Urinary bladder (tissue), 4 donors: ENCODE data around the gene TMEM80. TPM values are rescaled to one million over a fixed set of nuclear protein-coding genes. Genes with fewer than 3 reads are reported as not detected.
"Not testable (repeated sequence)": the region's sequence is repeated elsewhere in the genome, so short reads cannot be mapped to it uniquely, and the experiment has no call there.

Experiments
- DNase-seq: peaks from one replicate; pipeline ENCODE4 v3.0.0-alpha.2; 2015; ENCODE audit errors: extremely low spot score
- H3K27ac ChIP-seq: one replicate; pipeline ENCODE4 v1.5.1; 2013; ENCODE audit warnings: low read depth, mild to moderate bottlenecking, moderate library complexity
- H3K36me3 ChIP-seq: one replicate; pipeline ENCODE4 v1.6.1; 2013; ENCODE audit warnings: mild to moderate bottlenecking, moderate library complexity; ENCODE audit not compliant: insufficient read depth
- H3K4me1 ChIP-seq: one replicate; pipeline ENCODE4 v1.6.1; 2013; ENCODE audit warnings: mild to moderate bottlenecking, moderate library complexity; ENCODE audit not compliant: insufficient read depth
- H3K4me3 ChIP-seq: one replicate; pipeline ENCODE4 v1.5.1; 2013; ENCODE audit warnings: low read depth, low read length
- WGBS: extraction: QIAGEN DNeasy Blood & Tissue Kit; methylation state at CpG from one replicate; pipeline ENCODE4 v1.1.7; 2013; 5-methylcytosine and 5-hydroxymethylcytosine counted together
- polyA plus RNA-seq: library from polyadenylated mRNA; stranded (reverse); fragments of 200-250 nt; gene quantifications from one replicate; pipeline ENCODE4 v1.2.3, GENCODE V29; 2013
- total RNA-seq: library from RNA; depleted of rRNA; stranded (reverse); fragments of >200 nt; gene quantifications from one replicate; pipeline ENCODE4 v1.2.3, GENCODE V29; 2014
- donor health status: healthy with polysubstance abuse.
- donor health status: healthy.

The TMEM80 gene
- total and polyA plus RNA-seq, 2 donors: 10.8 to 36.8 TPM

GRCh38 chr11:724049-724777, 28.6 kb downstream of the TMEM80 start:
- no peak overlapping the region for H3K4me3 ChIP-seq
- no peaks in the 10 kb centered on the region for H3K4me1 ChIP-seq
- H3K36me3 ChIP-seq: no peaks in the 10 kb centered on the region
- WGBS: 71% methylated on average over 19 of the region's 19 CpGs
- no peak overlapping the region for H3K27ac ChIP-seq
- DNase-seq: no peak

DNA sequence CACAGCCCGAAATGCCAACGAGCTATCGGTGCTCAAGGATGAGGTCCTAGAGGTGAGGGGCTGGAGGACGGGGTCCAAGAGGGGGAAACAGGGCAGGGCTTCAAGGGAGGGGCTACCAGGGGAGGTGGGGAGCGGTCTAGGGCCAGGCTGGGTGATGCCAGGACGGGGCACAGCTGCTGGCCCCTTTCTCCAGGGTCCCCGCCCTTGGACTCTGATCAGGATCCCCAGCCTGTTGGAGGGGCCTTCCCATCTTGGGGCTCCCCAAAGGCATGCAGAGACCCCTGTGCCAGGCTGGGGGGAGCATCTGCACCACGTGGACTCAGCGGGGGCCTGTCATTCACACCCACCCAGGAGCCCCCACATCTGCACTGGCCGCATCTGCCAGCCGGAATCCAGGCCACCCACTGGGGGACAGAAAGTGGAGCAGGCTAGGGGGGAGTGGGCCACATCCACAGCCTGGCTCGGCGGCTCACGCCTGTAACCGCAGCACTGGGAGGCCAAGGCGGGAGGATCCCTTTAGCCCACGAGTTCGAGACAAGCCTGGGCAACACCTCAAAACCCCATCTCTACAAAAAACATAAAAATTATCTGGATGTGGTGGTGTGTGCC, 29.3 kb downstream of the TMEM80 start:
- DNase-seq: no peak
- WGBS: 68% methylated on average over 18 of the region's 18 CpGs
- no peaks in the 10 kb centered on the region for H3K4me1 ChIP-seq

DNA sequence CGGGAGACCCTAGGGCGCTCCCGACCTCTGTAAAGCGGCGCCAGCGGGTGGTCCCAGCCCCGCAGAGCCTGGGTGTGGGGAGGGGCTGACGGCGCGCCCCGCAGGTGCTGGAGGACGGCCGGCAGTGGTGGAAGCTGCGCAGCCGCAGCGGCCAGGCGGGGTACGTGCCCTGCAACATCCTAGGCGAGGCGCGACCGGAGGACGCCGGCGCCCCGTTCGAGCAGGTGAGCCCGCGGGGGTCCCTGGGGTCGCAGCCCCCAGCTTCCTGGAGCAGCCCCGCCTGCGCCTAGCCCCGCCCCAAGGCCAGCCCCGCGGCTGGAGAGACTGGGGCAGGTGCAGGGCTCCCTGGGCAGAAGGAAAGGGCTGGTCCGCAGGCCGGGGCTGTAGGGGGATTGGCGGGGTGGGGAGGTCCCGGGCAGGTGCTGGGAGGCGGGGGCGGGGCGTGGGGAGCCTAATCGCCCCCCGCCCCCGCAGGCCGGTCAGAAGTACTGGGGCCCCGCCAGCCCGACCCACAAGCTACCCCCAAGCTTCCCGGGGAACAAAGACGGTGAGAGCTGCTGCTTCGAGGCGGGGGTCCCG, 30.1 kb downstream of the TMEM80 start:
- H3K4me1 ChIP-seq: no peaks in the 10 kb centered on the region
- 4% methylated on average over 53 of the region's 53 CpGs for WGBS
- H3K4me3 ChIP-seq: peak overlapping the region; percentile 14
- no peak for DNase-seq
- no peak overlapping the region for H3K27ac ChIP-seq
- no peaks in the 10 kb centered on the region for H3K36me3 ChIP-seq

More for the DNA sequence above, 29.3 kb downstream of the TMEM80 start:
- H3K4me3 ChIP-seq: no peak overlapping the region
- no peak overlapping the region for H3K27ac ChIP-seq
- no peaks in the 10 kb centered on the region for H3K36me3 ChIP-seq

DNA sequence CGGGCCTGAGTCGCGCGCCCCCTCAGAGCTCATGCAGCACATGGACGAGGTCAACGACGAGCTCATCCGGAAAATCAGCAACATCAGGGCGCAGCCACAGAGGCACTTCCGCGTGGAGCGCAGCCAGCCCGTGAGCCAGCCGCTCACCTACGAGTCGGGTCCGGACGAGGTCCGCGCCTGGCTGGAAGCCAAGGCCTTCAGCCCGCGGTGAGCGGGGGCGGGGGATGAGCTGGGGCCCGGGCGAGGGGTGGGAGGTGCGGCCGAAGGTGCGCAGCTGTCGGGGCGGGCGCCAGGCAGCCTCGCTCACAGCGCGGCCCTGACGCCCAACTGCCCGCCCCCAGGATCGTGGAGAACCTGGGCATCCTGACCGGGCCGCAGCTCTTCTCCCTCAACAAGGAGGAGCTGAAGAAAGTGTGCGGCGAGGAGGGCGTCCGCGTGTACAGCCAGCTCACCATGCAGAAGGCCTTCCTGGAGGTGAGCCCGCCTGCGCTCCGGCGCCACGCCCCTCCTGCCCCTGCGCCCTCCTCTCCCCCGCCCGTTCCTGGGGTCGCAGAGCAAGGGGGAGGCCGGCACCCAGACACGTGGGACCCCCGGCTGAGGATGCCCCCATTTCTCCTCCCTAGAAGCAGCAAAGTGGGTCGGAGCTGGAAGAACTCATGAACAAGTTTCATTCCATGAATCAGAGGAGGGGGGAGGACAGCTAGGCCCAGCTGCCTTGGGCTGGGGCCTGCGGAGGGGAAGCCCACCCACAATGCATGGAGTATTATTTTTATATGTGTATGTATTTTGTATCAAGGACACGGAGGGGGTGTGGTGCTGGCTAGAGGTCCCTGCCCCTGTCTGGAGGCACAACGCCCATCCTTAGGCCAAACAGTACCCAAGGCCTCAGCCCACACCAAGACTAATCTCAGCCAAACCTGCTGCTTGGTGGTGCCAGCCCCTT, 30.9 kb downstream of the TMEM80 start:
- 9% methylated on average over 61 of the region's 61 CpGs for WGBS
- Histone ChIP-seq H3K27ac (peak overlapping the region; percentile 89), H3K4me3 (peak overlapping the region; percentile 14), H3K4me1 (no peaks in the 10 kb centered on the region), H3K36me3 (no peaks in the 10 kb centered on the region)
- DNase-seq: peak; percentile 45

DNA sequence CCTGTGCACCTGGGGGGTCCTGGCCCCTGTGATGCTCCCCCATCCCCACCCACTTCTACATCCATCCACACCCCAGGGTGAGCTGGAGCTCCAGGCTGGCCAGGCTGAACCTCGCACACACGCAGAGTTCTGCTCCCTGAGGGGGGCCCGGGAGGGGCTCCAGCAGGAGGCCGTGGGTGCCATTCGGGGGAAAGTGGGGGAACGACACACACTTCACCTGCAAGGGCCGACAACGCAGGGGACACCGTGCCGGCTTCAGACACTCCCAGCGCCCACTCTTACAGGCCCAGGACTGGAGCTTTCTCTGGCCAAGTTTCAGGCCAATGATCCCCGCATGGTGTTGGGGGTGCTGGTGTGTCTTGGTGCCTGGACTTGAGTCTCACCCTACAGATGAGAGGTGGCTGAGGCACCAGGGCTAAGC, 31.7 kb downstream of the TMEM80 start:
- no peaks in the 10 kb centered on the region for H3K4me1 ChIP-seq
- WGBS: 88% methylated on average over 12 of the region's 12 CpGs
- no peak overlapping the region for H3K4me3 ChIP-seq
- no peaks in the 10 kb centered on the region for H3K36me3 ChIP-seq
- no peak overlapping the region for H3K27ac ChIP-seq
- DNase-seq: no peak

DNA sequence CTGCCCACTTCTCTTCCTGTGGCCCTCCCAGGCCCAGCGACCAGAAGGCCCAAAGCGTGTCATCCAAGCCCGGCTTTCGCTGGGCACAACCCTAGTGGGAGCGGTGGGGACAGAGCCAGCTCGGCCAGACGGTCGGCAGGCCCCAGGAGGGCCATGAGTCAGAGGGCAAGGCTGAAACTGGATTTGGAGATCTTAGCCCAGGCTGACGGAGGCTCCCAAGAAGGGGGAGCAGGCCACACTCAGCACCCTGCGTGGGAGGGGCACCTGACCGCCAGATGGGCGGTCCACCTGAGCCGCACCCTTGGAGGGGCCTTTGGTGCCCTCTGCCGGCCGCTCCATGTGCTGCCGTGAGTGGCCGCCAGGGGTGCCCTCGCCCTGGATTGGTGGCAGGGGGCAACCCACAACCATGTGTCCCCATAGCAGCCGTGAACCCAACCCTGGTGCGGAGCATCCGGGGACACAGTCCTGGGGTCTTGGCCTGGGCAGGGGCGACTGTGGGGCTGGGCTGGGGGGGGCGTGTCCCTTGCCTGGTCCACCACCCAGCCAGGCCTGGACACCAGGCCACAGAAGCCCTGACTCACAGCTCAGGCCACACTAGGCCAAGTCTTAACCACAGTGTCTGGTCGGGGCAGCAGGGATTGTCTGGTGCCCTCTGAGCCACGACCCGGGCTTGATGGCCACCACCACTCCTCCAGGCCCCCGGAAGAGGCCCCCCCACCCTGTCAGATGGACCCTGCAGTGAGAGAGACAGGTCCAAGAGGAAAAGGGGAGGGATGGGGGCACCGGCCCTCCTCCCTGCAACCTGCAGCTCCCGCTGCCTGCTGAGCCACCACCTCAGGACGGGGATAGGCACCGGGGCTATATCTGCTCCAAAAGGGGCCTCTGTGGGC, 32.5 kb downstream of the TMEM80 start:
- 32% methylated on average over 31 of the region's 31 CpGs for WGBS
- Histone ChIP-seq H3K4me1 (no peaks in the 10 kb centered on the region), H3K27ac (no peak overlapping the region), H3K36me3 (no peaks in the 10 kb centered on the region), H3K4me3 (no peak overlapping the region)
- DNase-seq: no peak

GRCh38 chr11:728901-729491, 33.4 kb downstream of the TMEM80 start:
- H3K36me3 ChIP-seq: no peaks in the 10 kb centered on the region
- 77% methylated on average over 15 of the region's 15 CpGs for WGBS
- no peak for DNase-seq
- no peaks in the 10 kb centered on the region for H3K4me1 ChIP-seq
- no peak overlapping the region for H3K27ac ChIP-seq
- H3K4me3 ChIP-seq: no peak overlapping the region

GRCh38 chr11:729492-730074, 34.0 kb downstream of the TMEM80 start:
- DNase-seq: no peak
- Histone ChIP-seq H3K36me3 (no peaks in the 10 kb centered on the region), H3K27ac (no peak overlapping the region), H3K4me1 (no peaks in the 10 kb centered on the region), H3K4me3 (no peak overlapping the region)
- WGBS: 59% methylated on average over 17 of the region's 17 CpGs

DNA sequence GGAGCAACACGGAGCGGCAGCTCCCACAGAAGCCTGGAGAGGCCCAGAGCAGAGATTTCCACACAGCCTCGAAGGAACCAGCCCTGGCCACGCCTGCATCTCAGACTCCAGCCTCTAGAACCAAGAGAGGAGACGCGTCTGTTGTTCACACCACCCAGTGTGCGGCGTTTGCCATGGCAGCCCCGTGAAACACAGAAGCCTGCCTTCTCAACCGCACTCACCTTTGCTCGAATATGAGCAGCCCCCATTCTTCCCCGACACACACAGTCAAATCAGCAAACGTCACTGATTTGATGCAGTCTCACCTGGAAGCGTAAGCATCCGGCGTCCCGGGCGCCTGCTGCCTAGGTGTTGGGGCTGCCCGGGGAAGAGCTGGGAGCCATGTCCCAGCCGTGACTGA, 37.5 kb downstream of the TMEM80 start:
- no peak for DNase-seq
- 78% methylated on average over 20 of the region's 20 CpGs for WGBS
- no peaks in the 10 kb centered on the region for H3K4me1 ChIP-seq
- H3K4me3 ChIP-seq: no peak overlapping the region
- no peaks in the 10 kb centered on the region for H3K36me3 ChIP-seq
- H3K27ac ChIP-seq: no peak overlapping the region

- not testable (repeated sequence) for H3K4me3 ChIP-seq, H3K4me1 ChIP-seq, H3K36me3 ChIP-seq, DNase-seq, H3K27ac ChIP-seq
- 95% methylated on average over 26 of the region's 26 CpGs for WGBS
Measured at GRCh38 chr11:734541-734940, 38.9 kb downstream of the TMEM80 start.

DNA sequence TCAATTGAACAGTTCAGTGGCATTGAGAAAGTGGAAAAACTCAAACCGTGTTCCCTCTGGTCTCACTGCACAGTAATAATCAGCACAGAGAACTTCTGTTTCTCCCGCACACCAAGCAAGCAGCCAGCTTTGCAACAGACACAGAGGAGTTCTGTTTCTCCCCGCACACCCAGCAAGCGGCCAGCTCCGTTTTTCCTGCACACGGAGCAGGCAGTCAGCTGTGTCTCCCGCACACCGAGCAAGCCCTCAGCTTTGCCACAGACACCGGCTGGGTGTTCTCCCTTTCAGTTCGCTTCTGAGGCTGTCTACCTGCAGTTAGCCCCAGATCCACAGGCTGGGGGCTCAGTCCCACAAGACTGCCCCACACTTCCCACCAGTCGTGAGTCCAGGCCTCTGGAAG, 41.8 kb downstream of the TMEM80 start:
- Histone ChIP-seq H3K27ac (no peak overlapping the region), H3K4me1 (no peaks in the 10 kb centered on the region), H3K36me3 (no peaks in the 10 kb centered on the region), H3K4me3 (no peak overlapping the region)
- no peak for DNase-seq
- 40% methylated on average over 11 of the region's 11 CpGs for WGBS

- WGBS: 53% methylated on average over 10 of the region's 10 CpGs
- H3K4me1 ChIP-seq, DNase-seq: not testable (repeated sequence)
Measured at GRCh38 chr11:737899-738298, 42.3 kb downstream of the TMEM80 start.

More at GRCh38 chr11:737899-738298, 42.3 kb downstream of the TMEM80 start:
- H3K27ac ChIP-seq, H3K36me3 ChIP-seq, H3K4me3 ChIP-seq: not testable (repeated sequence)
